HG02571 (cell line): ENCODE data around the gene KCNH3.

Experiments used
- ATAC-seq: cut with Tn5 transposase; IDR thresholded peaks from one replicate; pipeline ENCODE4 v1.9.1; 2021; ENCODE audit warnings: mild to moderate bottlenecking, moderate library complexity; ENCODE audit not compliant: unreplicated experiment

The KCNH3 gene

DNA sequence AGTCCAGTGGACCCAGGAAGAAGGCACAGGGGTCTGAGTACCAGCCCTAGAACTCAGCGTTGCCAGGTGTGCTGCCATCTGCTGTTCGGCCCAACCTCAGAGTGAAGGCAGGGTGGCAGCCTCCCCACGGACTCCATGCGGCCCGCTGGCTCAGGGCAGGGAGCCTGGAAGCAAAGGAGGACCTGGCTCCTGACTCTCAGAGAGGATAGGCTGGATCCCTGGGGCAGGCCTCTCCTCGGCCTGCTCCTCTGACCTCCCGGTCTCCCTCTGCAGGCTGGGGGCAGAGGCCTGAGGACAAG is 19.0 kb downstream of the KCNH3 start:
- ATAC-seq, result no peak

DNA sequence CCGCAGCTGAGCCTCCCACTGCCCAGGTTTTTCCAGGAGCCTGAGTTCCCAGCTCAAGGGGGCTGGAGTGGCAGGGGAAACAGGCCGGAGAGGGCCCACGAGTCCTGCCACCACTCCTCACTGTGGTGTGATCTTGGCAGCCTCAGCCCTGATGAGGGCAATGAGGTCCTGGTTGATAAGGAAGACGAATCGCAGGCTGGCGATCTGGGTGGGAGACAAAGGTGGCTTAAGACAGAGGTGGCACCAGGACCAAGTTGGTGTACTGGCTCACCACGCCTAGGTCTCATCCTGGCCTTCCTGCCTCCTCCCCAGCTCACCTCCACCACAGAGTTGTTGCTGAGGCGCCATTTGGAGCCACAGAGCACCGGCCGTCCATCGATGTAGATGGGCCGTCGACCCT is 19.7 kb downstream of the KCNH3 start:
- ATAC-seq, result no peak

- ATAC-seq, result no peak
Observed at GRCh38 chr12:49559011-49559675, 20.3 kb downstream of the KCNH3 start.

DNA sequence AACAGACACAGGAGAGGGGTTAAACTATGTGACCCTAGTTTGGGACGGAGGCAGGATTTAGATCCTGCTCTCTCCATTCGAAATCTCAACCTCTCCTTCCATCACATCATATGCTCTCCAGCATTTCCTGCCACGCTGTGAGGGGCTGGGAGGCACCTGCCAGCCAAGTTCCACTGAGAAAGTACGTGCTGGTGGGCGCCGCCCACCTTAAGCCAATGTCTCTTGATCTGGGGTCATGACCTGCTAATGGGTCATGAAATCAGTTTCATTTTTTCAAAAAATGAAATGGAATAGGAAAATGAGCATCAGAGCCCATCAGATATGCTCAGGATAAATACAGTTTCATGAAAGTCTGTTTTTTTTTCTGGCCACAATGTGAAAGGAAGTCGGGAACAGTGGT is 21.9 kb downstream of the KCNH3 start:
- ATAC-seq, result no peak

GRCh38 chr12:49562233-49562632 is 23.4 kb downstream of the KCNH3 start:
- ATAC-seq, result no peak

GRCh38 chr12:49562831-49563230 is 24.0 kb downstream of the KCNH3 start:
- ATAC-seq, result no peak

- ATAC-seq, result no peak
Observed at GRCh38 chr12:49563951-49564685, 25.3 kb downstream of the KCNH3 start.

DNA sequence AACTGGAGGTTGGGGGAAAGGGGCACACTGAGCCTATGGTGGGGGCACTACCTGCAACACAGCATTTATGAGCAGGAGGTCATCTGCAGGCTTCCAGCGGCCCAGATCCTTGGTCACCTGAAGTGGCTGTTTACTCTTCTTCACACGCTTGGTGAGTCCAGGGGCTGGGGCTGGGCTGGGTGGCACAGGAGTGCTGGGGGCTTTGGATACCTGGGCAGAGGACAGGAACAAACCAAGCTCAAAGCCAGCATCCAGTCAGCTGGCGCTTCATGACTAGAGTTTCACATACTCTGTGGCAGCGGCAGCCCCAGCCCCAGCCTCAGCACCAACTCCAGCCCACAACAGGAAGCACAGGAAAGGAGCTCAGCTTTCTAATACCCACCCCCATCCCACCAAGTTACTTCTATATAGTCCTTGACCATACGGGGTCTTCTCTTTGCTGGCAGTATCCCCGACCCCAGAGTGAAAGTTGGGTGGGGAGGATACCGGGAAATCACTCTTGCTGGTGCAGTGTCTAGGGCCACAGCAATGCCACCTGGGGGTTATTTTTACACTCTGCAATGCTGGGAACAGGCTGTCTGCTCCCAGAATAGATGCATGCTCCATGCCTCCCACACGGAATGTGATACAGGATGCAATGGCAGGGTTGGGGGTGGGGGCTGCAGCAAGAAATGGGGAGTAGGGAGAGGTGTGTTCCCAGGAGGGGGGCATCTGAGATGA is 26.0 kb downstream of the KCNH3 start:
- no peak for ATAC-seq

DNA sequence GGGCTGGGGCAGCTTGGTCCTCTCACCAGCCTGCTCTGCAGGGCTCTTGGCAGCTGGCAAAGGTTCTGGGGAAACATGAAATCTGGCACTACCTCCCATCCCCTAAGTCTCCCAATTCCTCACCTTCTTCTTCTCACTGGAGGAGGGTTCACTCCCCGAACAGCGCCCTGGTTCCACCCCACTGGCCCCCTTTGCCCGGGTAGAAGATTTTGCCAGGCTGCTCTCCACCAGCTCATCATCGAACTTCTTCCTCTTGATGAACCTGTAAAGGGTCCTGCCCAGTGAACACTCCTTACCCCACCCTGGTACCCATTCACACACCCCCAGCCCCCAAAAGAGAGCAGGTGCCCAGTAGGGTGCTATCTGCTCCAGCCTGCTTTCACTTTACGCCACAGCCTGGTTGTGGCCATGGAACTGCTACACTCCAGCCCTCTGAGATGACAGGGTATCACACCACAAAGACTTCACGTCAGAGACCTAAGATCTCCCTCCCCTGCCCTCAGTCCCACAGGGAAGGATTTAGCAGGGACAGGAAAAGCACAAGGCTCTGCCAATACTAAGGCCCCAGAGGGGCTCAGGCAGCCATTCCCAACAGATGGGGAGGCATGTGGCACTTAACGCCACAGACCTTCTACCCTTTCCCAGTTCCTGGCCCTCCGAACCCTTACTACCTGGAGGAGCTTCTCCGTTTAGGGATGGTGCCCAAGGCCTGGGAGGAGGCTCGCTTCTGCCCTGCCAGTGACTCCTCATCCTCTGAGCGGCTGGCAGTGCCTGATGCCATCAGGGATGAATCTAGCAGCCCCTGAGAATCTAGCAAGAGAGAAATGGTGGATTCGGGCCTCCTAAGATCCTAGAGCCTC is 26.8 kb downstream of the KCNH3 start:
- ATAC-seq, result no peak

- no peak for ATAC-seq
Observed at GRCh38 chr12:49566361-49566760, 27.5 kb downstream of the KCNH3 start.

DNA sequence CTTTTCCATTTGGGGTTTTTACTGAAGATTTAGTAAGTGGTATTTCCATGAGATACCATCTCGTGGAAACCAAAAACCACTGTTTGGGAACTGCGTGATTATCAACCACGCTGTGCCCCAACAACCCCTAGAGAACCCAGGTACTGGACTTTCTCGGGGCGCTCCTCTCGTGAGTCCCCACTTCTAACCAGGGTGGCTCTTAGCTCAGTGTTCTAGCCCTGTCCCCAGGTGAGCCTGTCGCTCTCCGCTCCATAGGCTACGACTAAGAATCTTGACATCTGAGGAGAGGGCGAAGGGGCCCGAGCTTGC is 28.4 kb downstream of the KCNH3 start:
- no peak for ATAC-seq

DNA sequence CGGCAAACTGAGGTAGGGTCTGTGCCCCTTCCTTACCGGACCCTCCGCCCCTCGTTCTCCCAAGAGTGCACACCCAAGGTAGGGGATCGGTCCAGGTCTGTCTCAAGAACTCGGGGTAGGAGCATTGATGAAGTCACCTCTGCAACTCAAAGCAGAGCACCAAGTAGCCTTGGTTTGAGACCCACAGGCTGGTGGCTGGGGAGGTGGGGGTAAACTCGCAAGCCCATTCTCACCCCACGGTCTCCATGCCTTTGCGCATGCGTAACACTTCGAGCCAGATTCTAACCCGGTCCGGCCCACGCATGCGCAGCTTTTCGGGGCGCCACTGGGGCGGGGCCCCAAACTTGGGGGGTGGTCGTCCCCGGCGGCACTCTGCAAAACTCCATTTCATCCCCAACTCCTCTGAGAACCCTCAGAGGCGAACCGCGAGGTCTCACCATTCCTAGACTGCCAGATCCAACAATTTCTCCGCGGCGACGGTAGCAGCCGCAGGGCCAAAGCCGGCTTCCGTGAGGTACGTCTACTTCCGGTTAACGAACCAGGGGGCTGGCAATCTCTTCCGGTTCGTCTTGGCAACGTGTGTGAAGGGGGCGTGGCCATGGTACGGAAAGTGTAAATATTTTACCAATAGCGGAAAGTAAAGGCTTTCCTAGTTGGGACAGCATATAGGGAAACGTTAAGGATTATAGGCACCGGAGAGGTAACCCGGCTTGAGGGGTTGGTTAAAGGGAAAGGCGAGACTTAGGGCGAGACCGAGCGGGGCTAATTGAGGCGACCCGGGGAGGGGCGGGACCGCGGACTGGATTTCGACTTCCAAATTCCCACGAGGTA is 29.0 kb downstream of the KCNH3 start, which contains the start of gene MCRS1:
Gene MCRS1 (minus strand): TSS at position 532 of the 831 bp plus-strand sequence. CDS start 1,411 bp downstream, outside the sequence.
- ATAC-seq, result peak; percentile 84

DNA sequence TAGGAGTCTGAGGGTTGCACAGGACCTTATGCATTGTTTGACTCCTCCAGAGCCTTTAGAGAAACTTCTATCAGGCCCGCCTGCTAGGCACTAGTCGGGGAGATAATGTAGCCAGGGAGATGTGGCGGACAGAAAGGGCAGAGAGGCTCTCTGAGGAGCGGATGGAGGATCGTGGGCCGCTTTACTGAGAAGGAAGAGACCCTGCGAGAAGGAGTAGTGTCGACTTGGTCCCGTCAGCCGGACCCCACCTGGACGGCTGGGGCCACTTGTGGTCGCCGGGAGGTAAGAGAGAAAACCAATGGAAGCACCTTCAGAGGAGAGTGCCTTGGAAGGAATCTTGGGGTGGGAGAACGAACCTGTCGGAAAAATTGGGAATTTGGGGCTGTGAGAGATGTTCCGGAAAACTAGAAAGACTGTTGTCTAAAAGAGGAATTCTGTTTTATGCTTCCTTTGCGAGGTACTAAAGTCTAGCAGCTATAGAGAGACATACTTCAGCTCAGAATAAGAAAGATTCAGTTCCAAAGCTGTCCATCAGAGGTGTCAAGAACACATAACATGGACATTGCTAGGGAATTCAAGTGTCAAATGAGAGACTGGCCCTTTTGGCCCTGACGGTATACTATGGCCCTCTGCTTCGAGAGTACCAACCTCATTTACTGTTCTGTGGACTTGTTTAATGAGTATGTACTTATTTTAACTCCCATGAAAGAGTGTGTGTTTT is 29.8 kb downstream of the KCNH3 start:
- peak; percentile 26 for ATAC-seq

- ATAC-seq, result no peak
Observed at GRCh38 chr12:49577589-49578315, 38.9 kb downstream of the KCNH3 start.

- no peak for ATAC-seq
Observed at GRCh38 chr12:49578471-49579112, 39.8 kb downstream of the KCNH3 start.

DNA sequence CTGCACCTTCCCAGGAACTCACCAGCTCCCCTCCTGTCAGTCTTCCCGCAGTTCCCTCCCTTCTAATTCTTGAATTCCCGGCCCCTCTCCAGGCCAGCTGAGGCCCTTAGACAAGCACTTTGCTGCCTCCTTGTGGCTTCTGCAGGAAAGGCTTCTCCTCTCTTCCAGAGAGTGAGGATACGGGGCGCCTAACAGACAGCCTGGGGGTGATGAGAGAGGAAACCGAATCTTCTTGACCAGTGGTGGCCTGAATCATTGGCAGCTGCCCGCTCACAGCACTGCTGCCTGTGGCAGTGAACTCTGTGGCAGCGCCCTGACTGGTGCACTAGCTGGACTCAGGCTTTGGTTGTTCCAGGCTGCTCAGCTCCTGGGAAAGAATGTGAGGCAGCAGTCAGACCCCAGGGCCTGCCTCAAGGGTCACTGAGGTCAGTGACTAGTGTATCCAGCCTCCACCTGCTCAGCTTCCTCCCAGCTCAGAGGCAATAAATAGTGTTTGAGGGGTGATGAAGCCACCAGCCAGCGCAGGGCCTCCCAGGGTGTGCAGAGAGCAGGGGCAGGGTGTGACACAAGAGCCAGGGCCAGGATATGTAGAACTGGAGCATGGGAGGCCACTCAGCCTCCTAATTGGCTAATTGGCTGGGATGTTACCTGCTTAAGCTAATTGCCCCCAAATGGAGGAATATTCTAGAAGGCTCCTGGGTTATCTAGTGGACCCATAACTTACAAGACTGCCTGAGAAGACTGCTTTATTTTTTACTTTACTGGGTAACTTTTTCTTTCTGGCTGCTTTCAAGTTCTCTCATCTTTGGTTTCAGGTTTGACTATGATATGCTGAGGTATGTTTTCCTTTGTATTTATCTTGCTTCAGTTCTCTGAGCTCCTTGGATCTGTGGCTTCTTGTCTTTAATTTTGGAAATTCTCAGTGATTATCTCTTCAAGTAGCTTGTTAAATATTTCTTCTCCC is 42.0 kb downstream of the KCNH3 start:
- ATAC-seq, result no peak

DNA sequence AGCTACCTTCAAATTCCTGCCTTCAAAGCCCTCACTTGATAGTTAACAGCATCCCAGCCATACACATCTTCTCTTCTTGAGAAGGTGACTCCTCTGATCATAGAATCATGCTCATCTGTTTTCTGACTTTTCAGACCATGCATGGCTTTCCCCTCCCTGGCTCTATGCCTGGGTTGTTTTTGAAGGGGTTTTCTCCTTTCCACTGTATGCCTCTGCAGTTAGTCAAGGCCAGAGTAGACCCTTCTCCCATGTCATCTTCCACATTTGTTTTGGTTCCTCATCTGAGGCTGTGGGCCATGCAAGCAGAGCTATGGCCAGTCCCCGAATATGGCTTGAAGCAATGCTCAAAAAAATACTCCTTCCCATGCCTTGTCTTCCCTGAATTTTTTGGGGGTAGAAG is 43.4 kb downstream of the KCNH3 start:
- no peak for ATAC-seq
